Mesenchymal stem cell (in vitro differentiated cells and primary cell): ENCODE data around the gene SYNJ1.

Experiments
- DNase-seq: peaks from one replicate; pipeline ENCODE4 v3.0.0-alpha.2; 2013
- H2AFZ ChIP-seq: one replicate; pipeline ENCODE4 v1.6.1; 2013; ENCODE audit warnings: low read depth, mild to moderate bottlenecking, control low read depth, inconsistent platforms, low read length, moderate library complexity
- H2AK5ac ChIP-seq: 2 replicates; pipeline ENCODE4 v1.6.1; 2013; ENCODE audit warnings: low read length, moderate library complexity, mild to moderate bottlenecking, inconsistent platforms; ENCODE audit not compliant: severe bottlenecking
- H2BK120ac ChIP-seq: one replicate; pipeline ENCODE4 v1.6.1; 2013; ENCODE audit warnings: low read depth, mild to moderate bottlenecking, inconsistent platforms, low read length, moderate library complexity
- H2BK12ac ChIP-seq, 2 experiments: one replicate each; pipeline ENCODE4 v1.6.1; 2013; ENCODE audit warnings: inconsistent platforms in 2 of 2, low read length in 2 of 2, mild to moderate bottlenecking in 2 of 2, moderate library complexity in 2 of 2, control low read depth in 1 of 2
- H2BK15ac ChIP-seq: one replicate; pipeline ENCODE4 v1.6.1; 2013; ENCODE audit warnings: mild to moderate bottlenecking, low read depth, inconsistent platforms; ENCODE audit not compliant: poor library complexity, severe bottlenecking
- H2BK5ac ChIP-seq: 2 replicates; pipeline ENCODE4 v1.6.1; 2013; ENCODE audit warnings: low read depth, mild to moderate bottlenecking, low read length, control low read depth, inconsistent platforms; ENCODE audit not compliant: poor library complexity, severe bottlenecking
- H3K14ac ChIP-seq, 2 experiments: one replicate each; pipeline ENCODE4 v1.6.1; 2013; ENCODE audit warnings: inconsistent platforms in 2 of 2, low read length in 2 of 2, control low read depth in 1 of 2, mild to moderate bottlenecking in 1 of 2, moderate library complexity in 1 of 2
- H3K18ac ChIP-seq, 2 experiments: one replicate each; pipeline ENCODE4 v1.6.1; 2013; ENCODE audit warnings: inconsistent platforms in 2 of 2, low read length in 2 of 2, control low read depth in 1 of 2, low read depth in 1 of 2, mild to moderate bottlenecking in 1 of 2
- H3K23ac ChIP-seq, 2 experiments: one replicate each; pipeline ENCODE4 v1.6.1; 2013; ENCODE audit warnings: inconsistent platforms in 2 of 2, low read length in 2 of 2, mild to moderate bottlenecking in 2 of 2, moderate library complexity in 2 of 2, control low read depth in 1 of 2
- H3K27ac ChIP-seq: 2 replicates; pipeline ENCODE4 v1.5.1; 2013; ENCODE audit warnings: mild to moderate bottlenecking, moderate library complexity, low read length, control low read depth, inconsistent platforms; ENCODE audit not compliant: poor library complexity, severe bottlenecking
- H3K27me3 ChIP-seq, 2 experiments: 2 replicates each; pipeline versions ENCODE4 v1.6.1 to v1.7.0; 2013; ENCODE audit warnings: low read length in 2 of 2, mild to moderate bottlenecking in 2 of 2, moderate library complexity in 2 of 2, control low read depth in 1 of 2, inconsistent platforms in 1 of 2; ENCODE audit not compliant: control insufficient read depth in 1 of 2, insufficient read depth in 1 of 2
- H3K36me3 ChIP-seq, 2 experiments: 2 replicates each; pipeline versions ENCODE4 v1.6.1 to v1.7.0; 2013; ENCODE audit warnings: low read length in 2 of 2, control low read depth in 1 of 2, inconsistent platforms in 1 of 2, low read depth in 1 of 2, mild to moderate bottlenecking in 1 of 2; ENCODE audit not compliant: insufficient read depth in 2 of 2, control insufficient read depth in 1 of 2
- H3K4ac ChIP-seq, 2 experiments: one replicate each; pipeline ENCODE4 v1.6.1; 2013; ENCODE audit warnings: inconsistent platforms in 2 of 2, low read length in 2 of 2, mild to moderate bottlenecking in 2 of 2, moderate library complexity in 2 of 2, control low read depth in 1 of 2, low read depth in 1 of 2
- H3K4me1 ChIP-seq: 2 replicates; pipeline ENCODE4 v1.6.1; 2013; ENCODE audit warnings: low read depth, low read length, control low read depth; ENCODE audit not compliant: control insufficient read depth, insufficient read depth
- H3K4me2 ChIP-seq: 2 replicates; pipeline ENCODE4 v1.6.1; 2013; ENCODE audit warnings: low read length, mild to moderate bottlenecking, inconsistent platforms; ENCODE audit not compliant: poor library complexity, severe bottlenecking
- H3K4me3 ChIP-seq, 2 experiments: 2 replicates each; pipeline versions ENCODE4 v1.5.1 to v1.7.0; 2013; ENCODE audit warnings: low read length in 2 of 2, mild to moderate bottlenecking in 2 of 2, control low read depth in 1 of 2, low read depth in 1 of 2; ENCODE audit not compliant: insufficient read depth in 1 of 2
- H3K79me1 ChIP-seq: replicated peaks from 2 replicates; pipeline ENCODE4 v1.6.1; 2013; ENCODE audit warnings: mild to moderate bottlenecking, control low read depth, low read length, inconsistent platforms; ENCODE audit not compliant: poor library complexity, severe bottlenecking
- H3K9ac ChIP-seq: 2 replicates; pipeline ENCODE4 v1.7.0; 2013; ENCODE audit warnings: mild to moderate bottlenecking, low read length, moderate library complexity
- H3K9me3 ChIP-seq: 2 replicates; pipeline ENCODE4 v1.7.0; 2013; ENCODE audit warnings: mild to moderate bottlenecking, low read length; ENCODE audit not compliant: control insufficient read depth
- H4K8ac ChIP-seq: one replicate; pipeline ENCODE4 v1.6.1; 2013; ENCODE audit warnings: inconsistent platforms, mild to moderate bottlenecking, low read length, moderate library complexity
- H4K91ac ChIP-seq: one replicate; pipeline ENCODE4 v1.6.1; 2013; ENCODE audit warnings: mild to moderate bottlenecking, low read length, inconsistent platforms
- WGBS: methylation state at CpG from one replicate; pipeline ENCODE4 v1.1.7; 2013; ENCODE audit warnings: mixed read lengths; 5-methylcytosine and 5-hydroxymethylcytosine counted together

Gene SYNJ1

GRCh38 chr21:32580949-32581348 is 146.9 kb downstream of the SYNJ1 start:
- H3K4me2 ChIP-seq: no peak overlapping the region
- H2BK5ac ChIP-seq: no peak overlapping the region
- no peak overlapping the region for H3K23ac ChIP-seq
- H2AFZ ChIP-seq: no peak overlapping the region
- no peak overlapping the region for H2AK5ac ChIP-seq
- H3K27ac ChIP-seq: no peak overlapping the region
- no peak overlapping the region for H3K14ac ChIP-seq
- no peaks in the 10 kb centered on the region for H3K79me1 ChIP-seq
- H3K36me3 ChIP-seq: no peaks in the 10 kb centered on the region
- no peaks in the 10 kb centered on the region for H3K9me3 ChIP-seq
- H3K9ac ChIP-seq: no peak overlapping the region
- H2BK15ac ChIP-seq: no peak overlapping the region
- no peak overlapping the region for H3K4me3 ChIP-seq
- no peak overlapping the region for H2BK12ac ChIP-seq
- H3K27me3 ChIP-seq: peaks cover 38 to 50% of the 10 kb centered on the region in 2 experiments
- DNase-seq: no peak
- no peak overlapping the region for H4K8ac ChIP-seq
- no peak overlapping the region for H4K91ac ChIP-seq
- H3K4me1 ChIP-seq: peaks cover 4% of the 10 kb centered on the region
- H2BK120ac ChIP-seq: no peak overlapping the region
- H3K18ac ChIP-seq: no peak overlapping the region
- WGBS: 82% methylated on average over 13 of the region's 13 CpGs
- H3K4ac ChIP-seq: no peak overlapping the region
